WTC11 (cell line): ENCODE measurements around the gene NRXN3. TPM values are rescaled to one million over a fixed set of nuclear protein-coding genes. Genes with fewer than 3 reads are reported as not detected.

Experiments
- ATAC-seq: fragments of 200-7000 bp; cut with Tn5 transposase; 2 replicates; pipeline ENCODE4 v1.10.0; 2021; ENCODE audit warnings: mild to moderate bottlenecking, moderate library complexity
- CTCF ChIA-PET: fragments of 300-600 bp; sonication (Branson Sonifier 250); formaldehyde crosslinking; loops from one replicate; lab custom pipeline; 2021; ENCODE audit warnings: antibody characterized with exemption; lab: Charles Lee
- POLR2A ChIA-PET: fragments of 350-600 bp; sonication (Branson Sonifier 250); formaldehyde crosslinking; loops from one replicate; lab custom pipeline; 2021; ENCODE audit warnings: antibody characterized with exemption; lab: Charles Lee
- DNase-seq: peaks from one replicate; pipeline ENCODE4 v3.0.0; 2021; ENCODE audit warnings: low spot score
- H3K27ac Mint-ChIP-seq: 2 replicates; pipeline ENCODE4 v1.8.0; 2021; ENCODE audit warnings: mixed read lengths
- H3K27me3 Mint-ChIP-seq: 2 replicates; pipeline ENCODE4 v1.8.0; 2021; ENCODE audit warnings: low read depth, mild to moderate bottlenecking, moderate library complexity, mixed read lengths
- H3K36me3 Mint-ChIP-seq: 2 replicates; pipeline ENCODE4 v1.8.0; 2021; ENCODE audit warnings: mixed read lengths
- H3K4me1 Mint-ChIP-seq: 2 replicates; pipeline ENCODE4 v1.8.0; 2022; ENCODE audit warnings: mixed read lengths
- H3K4me3 Mint-ChIP-seq: 2 replicates; pipeline ENCODE4 v1.8.0; 2021; ENCODE audit warnings: mild to moderate bottlenecking, moderate library complexity, mixed read lengths
- H3K9me3 Mint-ChIP-seq: 2 replicates; pipeline ENCODE4 v1.8.0; 2021; ENCODE audit warnings: mixed read lengths
- CREM ChIP-seq: sonication (generic); formaldehyde crosslinking; IDR thresholded peaks from 2 replicates; pipeline ENCODE4 v1.8.1; 2022; ENCODE audit warnings: mild to moderate bottlenecking, missing genetic modification reagents, moderate library complexity
- ETV6 ChIP-seq: sonication (generic); formaldehyde crosslinking; IDR thresholded peaks from 2 replicates; pipeline ENCODE4 v1.8.1; 2022; ENCODE audit warnings: mild to moderate bottlenecking, missing genetic modification reagents
- FOXP1 ChIP-seq: sonication (generic); formaldehyde crosslinking; IDR thresholded peaks from 2 replicates; pipeline ENCODE4 v1.8.0; 2022; ENCODE audit warnings: missing genetic modification reagents, mild to moderate bottlenecking, moderate library complexity, borderline replicate concordance
- KAT7 ChIP-seq: sonication (generic); formaldehyde crosslinking; IDR thresholded peaks from 2 replicates; pipeline ENCODE4 v1.8.1; 2023; ENCODE audit warnings: missing genetic modification reagents, mild to moderate bottlenecking, borderline replicate concordance
- NFATC4 ChIP-seq: fragments of 250-450 bp; sonication (Bioruptor Pico); IDR thresholded peaks from 2 replicates; pipeline ENCODE4 v1.9.0; 2021; ENCODE audit warnings: mild to moderate bottlenecking
- OVOL2 ChIP-seq: fragments of 250-450 bp; sonication (Bioruptor Pico); IDR thresholded peaks from 2 replicates; pipeline ENCODE4 v1.9.0; 2021; ENCODE audit warnings: mild to moderate bottlenecking, borderline replicate concordance
- RELA ChIP-seq: sonication (generic); formaldehyde crosslinking; IDR thresholded peaks from 2 replicates; pipeline ENCODE4 v1.8.1; 2022; ENCODE audit warnings: missing genetic modification reagents, mild to moderate bottlenecking, borderline replicate concordance
- ZNF121 ChIP-seq: sonication (generic); formaldehyde crosslinking; IDR thresholded peaks from 2 replicates; pipeline ENCODE4 v1.8.0; 2023; ENCODE audit warnings: missing genetic modification reagents
- ZNF396 ChIP-seq: fragments of 250-450 bp; sonication (Bioruptor Pico); IDR thresholded peaks from 2 replicates; pipeline ENCODE4 v1.8.0; 2021; ENCODE audit warnings: mild to moderate bottlenecking, moderate library complexity, borderline replicate concordance
- ZNF423 ChIP-seq: fragments of 250-450 bp; sonication (Bioruptor Pico); IDR thresholded peaks from 2 replicates; pipeline ENCODE4 v2.1.2; 2022; ENCODE audit warnings: mild to moderate bottlenecking, moderate library complexity
- total RNA-seq: library from RNA; stranded (reverse); gene quantifications from 3 replicates; pipeline ENCODE4 v1.2.3, GENCODE V29; 2021
- TF ChIP-seq, protein P1 (sequence below): sonication (generic); formaldehyde crosslinking; IDR thresholded peaks from 2 replicates; pipeline ENCODE4 v1.8.1; 2023; ENCODE audit warnings: mild to moderate bottlenecking, missing genetic modification reagents, borderline replicate concordance
- TF ChIP-seq, protein P2 (sequence below): sonication (generic); formaldehyde crosslinking; IDR thresholded peaks from 2 replicates; pipeline ENCODE4 v1.8.1; 2023; ENCODE audit warnings: mild to moderate bottlenecking, missing genetic modification reagents, moderate library complexity
- TF ChIP-seq, protein P3 (sequence below): sonication (generic); formaldehyde crosslinking; IDR thresholded peaks from 2 replicates; pipeline ENCODE4 v1.8.1; 2023; ENCODE audit warnings: mild to moderate bottlenecking, missing genetic modification reagents
- TF ChIP-seq, protein P4 (sequence below): fragments of 200-600 bp; IDR thresholded peaks from 2 replicates; pipeline ENCODE4 v1.8.0; 2022; ENCODE audit warnings: antibody characterized with exemption
- TF ChIP-seq, protein P5 (sequence below): fragments of 250-450 bp; sonication (Bioruptor Pico); IDR thresholded peaks from 2 replicates; pipeline ENCODE4 v1.9.0; 2021; ENCODE audit warnings: mild to moderate bottlenecking
- TF ChIP-seq, protein P6 (sequence below): sonication (generic); formaldehyde crosslinking; IDR thresholded peaks from 2 replicates; pipeline ENCODE4 v1.8.1; 2022; ENCODE audit warnings: low read depth, missing genetic modification reagents, borderline replicate concordance
- TF ChIP-seq, protein P7 (sequence below): fragments of 250-450 bp; sonication (Bioruptor Pico); IDR thresholded peaks from 2 replicates; pipeline ENCODE4 v2.1.2; 2022; ENCODE audit warnings: mild to moderate bottlenecking, moderate library complexity

NRXN3 gene
- total RNA-seq, 1 experiment from 2014 or later = 3.0 TPM

DNA sequence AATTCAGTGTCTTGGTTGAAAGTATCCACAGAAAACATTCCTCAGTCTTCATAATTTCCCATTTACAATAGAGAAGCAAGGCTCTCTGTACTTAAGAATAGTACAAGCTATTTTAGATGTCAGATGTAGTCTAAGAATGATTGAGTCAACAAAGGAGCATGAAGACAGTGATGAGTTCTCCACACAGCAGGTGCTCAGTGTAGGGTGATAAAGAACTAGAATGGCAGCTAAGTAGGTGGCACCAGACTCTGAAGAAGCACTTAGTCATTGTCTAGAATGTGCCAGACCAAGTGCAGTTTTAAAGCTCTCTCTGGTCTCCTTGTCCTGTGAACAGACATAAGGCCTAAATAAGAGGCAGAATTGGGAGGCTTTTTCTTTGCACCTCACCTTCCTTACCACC, 504.6 kb downstream of the NRXN3 start:
- Mint-ChIP-seq H3K36me3 (no peaks in the 10 kb centered on the region), H3K9me3 (peaks cover 10% of the 10 kb centered on the region; the same call in 1 of the 2 replicates), H3K4me3 (no peak overlapping the region), H3K27me3 (no peaks in the 10 kb centered on the region), H3K4me1 (no peaks in the 10 kb centered on the region), H3K27ac (no peak overlapping the region)
- CTCF ChIA-PET = no interaction called here
- POLR2A ChIA-PET = no interaction called here
- DNase-seq = no peak
- TF ChIP-seq NFATC4 (CRISPR knock-in tag) (no peak), CREM (CRISPR knock-in tag) (no peak), RELA (CRISPR knock-in tag) (no peak), ZNF423 (CRISPR knock-in tag) (no peak), FOXP1 (no peak), ETV6 (CRISPR knock-in tag) (no peak), ZNF396 (CRISPR knock-in tag) (no peak), ZNF121 (no peak), OVOL2 (CRISPR knock-in tag) (no peak), KAT7 (CRISPR knock-in tag) (no peak)
- TF ChIP-seq, protein P1, sequence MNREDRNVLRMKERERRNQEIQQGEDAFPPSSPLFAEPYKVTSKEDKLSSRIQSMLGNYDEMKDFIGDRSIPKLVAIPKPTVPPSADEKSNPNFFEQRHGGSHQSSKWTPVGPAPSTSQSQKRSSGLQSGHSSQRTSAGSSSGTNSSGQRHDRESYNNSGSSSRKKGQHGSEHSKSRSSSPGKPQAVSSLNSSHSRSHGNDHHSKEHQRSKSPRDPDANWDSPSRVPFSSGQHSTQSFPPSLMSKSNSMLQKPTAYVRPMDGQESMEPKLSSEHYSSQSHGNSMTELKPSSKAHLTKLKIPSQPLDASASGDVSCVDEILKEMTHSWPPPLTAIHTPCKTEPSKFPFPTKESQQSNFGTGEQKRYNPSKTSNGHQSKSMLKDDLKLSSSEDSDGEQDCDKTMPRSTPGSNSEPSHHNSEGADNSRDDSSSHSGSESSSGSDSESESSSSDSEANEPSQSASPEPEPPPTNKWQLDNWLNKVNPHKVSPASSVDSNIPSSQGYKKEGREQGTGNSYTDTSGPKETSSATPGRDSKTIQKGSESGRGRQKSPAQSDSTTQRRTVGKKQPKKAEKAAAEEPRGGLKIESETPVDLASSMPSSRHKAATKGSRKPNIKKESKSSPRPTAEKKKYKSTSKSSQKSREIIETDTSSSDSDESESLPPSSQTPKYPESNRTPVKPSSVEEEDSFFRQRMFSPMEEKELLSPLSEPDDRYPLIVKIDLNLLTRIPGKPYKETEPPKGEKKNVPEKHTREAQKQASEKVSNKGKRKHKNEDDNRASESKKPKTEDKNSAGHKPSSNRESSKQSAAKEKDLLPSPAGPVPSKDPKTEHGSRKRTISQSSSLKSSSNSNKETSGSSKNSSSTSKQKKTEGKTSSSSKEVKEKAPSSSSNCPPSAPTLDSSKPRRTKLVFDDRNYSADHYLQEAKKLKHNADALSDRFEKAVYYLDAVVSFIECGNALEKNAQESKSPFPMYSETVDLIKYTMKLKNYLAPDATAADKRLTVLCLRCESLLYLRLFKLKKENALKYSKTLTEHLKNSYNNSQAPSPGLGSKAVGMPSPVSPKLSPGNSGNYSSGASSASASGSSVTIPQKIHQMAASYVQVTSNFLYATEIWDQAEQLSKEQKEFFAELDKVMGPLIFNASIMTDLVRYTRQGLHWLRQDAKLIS (CRISPR knock-in tag) = no peak
- TF ChIP-seq, protein P2, sequence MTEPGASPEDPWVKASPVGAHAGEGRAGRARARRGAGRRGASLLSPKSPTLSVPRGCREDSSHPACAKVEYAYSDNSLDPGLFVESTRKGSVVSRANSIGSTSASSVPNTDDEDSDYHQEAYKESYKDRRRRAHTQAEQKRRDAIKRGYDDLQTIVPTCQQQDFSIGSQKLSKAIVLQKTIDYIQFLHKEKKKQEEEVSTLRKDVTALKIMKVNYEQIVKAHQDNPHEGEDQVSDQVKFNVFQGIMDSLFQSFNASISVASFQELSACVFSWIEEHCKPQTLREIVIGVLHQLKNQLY = no peak
- TF ChIP-seq, protein P3, sequence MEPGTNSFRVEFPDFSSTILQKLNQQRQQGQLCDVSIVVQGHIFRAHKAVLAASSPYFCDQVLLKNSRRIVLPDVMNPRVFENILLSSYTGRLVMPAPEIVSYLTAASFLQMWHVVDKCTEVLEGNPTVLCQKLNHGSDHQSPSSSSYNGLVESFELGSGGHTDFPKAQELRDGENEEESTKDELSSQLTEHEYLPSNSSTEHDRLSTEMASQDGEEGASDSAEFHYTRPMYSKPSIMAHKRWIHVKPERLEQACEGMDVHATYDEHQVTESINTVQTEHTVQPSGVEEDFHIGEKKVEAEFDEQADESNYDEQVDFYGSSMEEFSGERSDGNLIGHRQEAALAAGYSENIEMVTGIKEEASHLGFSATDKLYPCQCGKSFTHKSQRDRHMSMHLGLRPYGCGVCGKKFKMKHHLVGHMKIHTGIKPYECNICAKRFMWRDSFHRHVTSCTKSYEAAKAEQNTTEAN (CRISPR knock-in tag) = no peak
- TF ChIP-seq, protein P4, sequence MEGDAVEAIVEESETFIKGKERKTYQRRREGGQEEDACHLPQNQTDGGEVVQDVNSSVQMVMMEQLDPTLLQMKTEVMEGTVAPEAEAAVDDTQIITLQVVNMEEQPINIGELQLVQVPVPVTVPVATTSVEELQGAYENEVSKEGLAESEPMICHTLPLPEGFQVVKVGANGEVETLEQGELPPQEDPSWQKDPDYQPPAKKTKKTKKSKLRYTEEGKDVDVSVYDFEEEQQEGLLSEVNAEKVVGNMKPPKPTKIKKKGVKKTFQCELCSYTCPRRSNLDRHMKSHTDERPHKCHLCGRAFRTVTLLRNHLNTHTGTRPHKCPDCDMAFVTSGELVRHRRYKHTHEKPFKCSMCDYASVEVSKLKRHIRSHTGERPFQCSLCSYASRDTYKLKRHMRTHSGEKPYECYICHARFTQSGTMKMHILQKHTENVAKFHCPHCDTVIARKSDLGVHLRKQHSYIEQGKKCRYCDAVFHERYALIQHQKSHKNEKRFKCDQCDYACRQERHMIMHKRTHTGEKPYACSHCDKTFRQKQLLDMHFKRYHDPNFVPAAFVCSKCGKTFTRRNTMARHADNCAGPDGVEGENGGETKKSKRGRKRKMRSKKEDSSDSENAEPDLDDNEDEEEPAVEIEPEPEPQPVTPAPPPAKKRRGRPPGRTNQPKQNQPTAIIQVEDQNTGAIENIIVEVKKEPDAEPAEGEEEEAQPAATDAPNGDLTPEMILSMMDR = no peak
- TF ChIP-seq, protein P5, sequence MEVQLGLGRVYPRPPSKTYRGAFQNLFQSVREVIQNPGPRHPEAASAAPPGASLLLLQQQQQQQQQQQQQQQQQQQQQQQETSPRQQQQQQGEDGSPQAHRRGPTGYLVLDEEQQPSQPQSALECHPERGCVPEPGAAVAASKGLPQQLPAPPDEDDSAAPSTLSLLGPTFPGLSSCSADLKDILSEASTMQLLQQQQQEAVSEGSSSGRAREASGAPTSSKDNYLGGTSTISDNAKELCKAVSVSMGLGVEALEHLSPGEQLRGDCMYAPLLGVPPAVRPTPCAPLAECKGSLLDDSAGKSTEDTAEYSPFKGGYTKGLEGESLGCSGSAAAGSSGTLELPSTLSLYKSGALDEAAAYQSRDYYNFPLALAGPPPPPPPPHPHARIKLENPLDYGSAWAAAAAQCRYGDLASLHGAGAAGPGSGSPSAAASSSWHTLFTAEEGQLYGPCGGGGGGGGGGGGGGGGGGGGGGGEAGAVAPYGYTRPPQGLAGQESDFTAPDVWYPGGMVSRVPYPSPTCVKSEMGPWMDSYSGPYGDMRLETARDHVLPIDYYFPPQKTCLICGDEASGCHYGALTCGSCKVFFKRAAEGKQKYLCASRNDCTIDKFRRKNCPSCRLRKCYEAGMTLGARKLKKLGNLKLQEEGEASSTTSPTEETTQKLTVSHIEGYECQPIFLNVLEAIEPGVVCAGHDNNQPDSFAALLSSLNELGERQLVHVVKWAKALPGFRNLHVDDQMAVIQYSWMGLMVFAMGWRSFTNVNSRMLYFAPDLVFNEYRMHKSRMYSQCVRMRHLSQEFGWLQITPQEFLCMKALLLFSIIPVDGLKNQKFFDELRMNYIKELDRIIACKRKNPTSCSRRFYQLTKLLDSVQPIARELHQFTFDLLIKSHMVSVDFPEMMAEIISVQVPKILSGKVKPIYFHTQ (CRISPR knock-in tag) = no peak
- TF ChIP-seq, protein P6, sequence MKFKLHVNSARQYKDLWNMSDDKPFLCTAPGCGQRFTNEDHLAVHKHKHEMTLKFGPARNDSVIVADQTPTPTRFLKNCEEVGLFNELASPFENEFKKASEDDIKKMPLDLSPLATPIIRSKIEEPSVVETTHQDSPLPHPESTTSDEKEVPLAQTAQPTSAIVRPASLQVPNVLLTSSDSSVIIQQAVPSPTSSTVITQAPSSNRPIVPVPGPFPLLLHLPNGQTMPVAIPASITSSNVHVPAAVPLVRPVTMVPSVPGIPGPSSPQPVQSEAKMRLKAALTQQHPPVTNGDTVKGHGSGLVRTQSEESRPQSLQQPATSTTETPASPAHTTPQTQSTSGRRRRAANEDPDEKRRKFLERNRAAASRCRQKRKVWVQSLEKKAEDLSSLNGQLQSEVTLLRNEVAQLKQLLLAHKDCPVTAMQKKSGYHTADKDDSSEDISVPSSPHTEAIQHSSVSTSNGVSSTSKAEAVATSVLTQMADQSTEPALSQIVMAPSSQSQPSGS = no peak
- TF ChIP-seq, protein P7, sequence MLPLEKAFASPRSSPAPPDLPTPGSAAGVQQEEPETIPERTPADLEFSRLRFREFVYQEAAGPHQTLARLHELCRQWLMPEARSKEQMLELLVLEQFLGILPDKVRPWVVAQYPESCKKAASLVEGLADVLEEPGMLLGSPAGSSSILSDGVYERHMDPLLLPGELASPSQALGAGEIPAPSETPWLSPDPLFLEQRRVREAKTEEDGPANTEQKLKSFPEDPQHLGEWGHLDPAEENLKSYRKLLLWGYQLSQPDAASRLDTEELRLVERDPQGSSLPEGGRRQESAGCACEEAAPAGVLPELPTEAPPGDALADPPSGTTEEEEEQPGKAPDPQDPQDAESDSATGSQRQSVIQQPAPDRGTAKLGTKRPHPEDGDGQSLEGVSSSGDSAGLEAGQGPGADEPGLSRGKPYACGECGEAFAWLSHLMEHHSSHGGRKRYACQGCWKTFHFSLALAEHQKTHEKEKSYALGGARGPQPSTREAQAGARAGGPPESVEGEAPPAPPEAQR = no peak
- ATAC-seq = no peak
